SKM-1 treated with dmso at 0.1 percent for 144 hours (cell line): ENCODE results near the gene ATP6V0B.
A peak's percentile ranks its signal among the peaks of the same experiment; 100 is the strongest.

Experiments
- DNase-seq: peaks from one replicate; lab custom pipeline; 2025; ENCODE audit not compliant: unreplicated experiment; lab: John Stamatoyannopoulos, UW

The ATP6V0B gene

GRCh38 chr1:43982808-43983207, 8.0 kb downstream of the ATP6V0B start:
- no peak for DNase-seq

GRCh38 chr1:43983253-43983899, 8.6 kb downstream of the ATP6V0B start:
- DNase-seq, result no peak

- no peak for DNase-seq
Observed at GRCh38 chr1:43984855-43985254, 10.1 kb downstream of the ATP6V0B start.

- no peak for DNase-seq
Observed at GRCh38 chr1:43985984-43986595, 11.3 kb downstream of the ATP6V0B start.

GRCh38 chr1:43986712-43987111, 12.0 kb downstream of the ATP6V0B start:
- DNase-seq, result no peak

GRCh38 chr1:43987159-43987902, 12.6 kb downstream of the ATP6V0B start:
- DNase-seq, result no peak

GRCh38 chr1:43990271-43991199, 15.8 kb downstream of the ATP6V0B start:
- no peak for DNase-seq

GRCh38 chr1:43991200-43991475, 16.4 kb downstream of the ATP6V0B start:
- no peak for DNase-seq

GRCh38 chr1:43991476-43992231, 16.9 kb downstream of the ATP6V0B start, which contains the start of gene CCDC24:
CCDC24 (plus strand) TSS chr1:43991599; CDS start chr1:43991879, 280 bp downstream.
- peak; percentile 66 for DNase-seq

- no peak for DNase-seq
Observed at GRCh38 chr1:43992232-43992995, 17.7 kb downstream of the ATP6V0B start.

- DNase-seq, result no peak
Observed at GRCh38 chr1:43993206-43993914, 18.6 kb downstream of the ATP6V0B start.

- DNase-seq, result no peak
Observed at GRCh38 chr1:43994071-43994470, 19.3 kb downstream of the ATP6V0B start.

- peak; percentile 40 for DNase-seq
Observed at GRCh38 chr1:43994794-43995790, 20.3 kb downstream of the ATP6V0B start.

GRCh38 chr1:43995984-43996732, 21.4 kb downstream of the ATP6V0B start:
- DNase-seq, result no peak

- no peak for DNase-seq
Observed at GRCh38 chr1:43996733-43997115, 22.0 kb downstream of the ATP6V0B start.

GRCh38 chr1:43997295-43997999, 22.7 kb downstream of the ATP6V0B start:
- no peak for DNase-seq

- DNase-seq, result no peak
Observed at GRCh38 chr1:43998000-43998378, 23.2 kb downstream of the ATP6V0B start.
